Uterus (tissue), 2 donors: ENCODE results near the gene TUT7.

ENCODE experiments used
- CTCF ChIP-seq, 4 experiments: fragments of 200-600 bp in 2 of 4; fragments of 450-650 bp in 2 of 4; sonication (generic) in 2 of 4; IDR thresholded peaks; one replicate each; pipeline ENCODE4 v1.5.1; 2016 to 2019; ENCODE audit warnings: antibody characterized with exemption in 4 of 4, mild to moderate bottlenecking in 2 of 4, moderate library complexity in 1 of 4
- POLR2A ChIP-seq, 2 donors: fragments of 450-650 bp; IDR thresholded peaks; one replicate each; pipeline ENCODE4 v1.6.1; 2016; ENCODE audit warnings: antibody characterized with exemption in 2 of 2, mild to moderate bottlenecking in 1 of 2, moderate library complexity in 1 of 2

GRCh38 chr9:86337469-86338108, 16.6 kb downstream of the TUT7 start:
- TF ChIP-seq POLR2A (IDR thresholded peaks at IDR 0.05) = no peak
- TF ChIP-seq CTCF (IDR thresholded peaks at IDR 0.05) = no peak
